ENCODE measurements around the gene KCP.

DNA sequence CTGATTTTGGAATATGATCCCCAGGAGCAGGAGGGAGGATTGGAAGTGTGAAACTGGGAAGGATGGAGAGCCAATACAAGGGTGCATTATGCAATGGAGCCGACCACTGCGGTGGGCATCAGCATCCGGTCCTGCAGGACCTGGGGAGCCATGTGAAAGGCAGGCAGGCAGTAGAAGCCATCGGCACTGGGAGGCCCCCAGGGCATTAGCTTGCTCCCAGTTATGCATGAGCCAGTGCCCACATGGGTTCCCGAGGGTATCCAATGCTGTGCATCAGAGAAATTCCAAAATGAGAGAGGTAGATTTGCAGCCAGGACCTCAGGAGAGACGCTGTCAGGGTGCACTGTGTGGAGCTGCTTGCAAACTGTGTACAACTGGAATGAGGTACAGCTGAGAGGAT, 8.7 kb upstream of the KCP start:
- TF ChIP-seq EZH2 (IDR thresholded peaks at IDR 0.05; ENCODE audit: low read length): no peak
- TF ChIP-seq, protein P1, sequence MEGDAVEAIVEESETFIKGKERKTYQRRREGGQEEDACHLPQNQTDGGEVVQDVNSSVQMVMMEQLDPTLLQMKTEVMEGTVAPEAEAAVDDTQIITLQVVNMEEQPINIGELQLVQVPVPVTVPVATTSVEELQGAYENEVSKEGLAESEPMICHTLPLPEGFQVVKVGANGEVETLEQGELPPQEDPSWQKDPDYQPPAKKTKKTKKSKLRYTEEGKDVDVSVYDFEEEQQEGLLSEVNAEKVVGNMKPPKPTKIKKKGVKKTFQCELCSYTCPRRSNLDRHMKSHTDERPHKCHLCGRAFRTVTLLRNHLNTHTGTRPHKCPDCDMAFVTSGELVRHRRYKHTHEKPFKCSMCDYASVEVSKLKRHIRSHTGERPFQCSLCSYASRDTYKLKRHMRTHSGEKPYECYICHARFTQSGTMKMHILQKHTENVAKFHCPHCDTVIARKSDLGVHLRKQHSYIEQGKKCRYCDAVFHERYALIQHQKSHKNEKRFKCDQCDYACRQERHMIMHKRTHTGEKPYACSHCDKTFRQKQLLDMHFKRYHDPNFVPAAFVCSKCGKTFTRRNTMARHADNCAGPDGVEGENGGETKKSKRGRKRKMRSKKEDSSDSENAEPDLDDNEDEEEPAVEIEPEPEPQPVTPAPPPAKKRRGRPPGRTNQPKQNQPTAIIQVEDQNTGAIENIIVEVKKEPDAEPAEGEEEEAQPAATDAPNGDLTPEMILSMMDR (optimal IDR thresholded peaks at IDR 0.05 in 1 of 3, IDR thresholded peaks at IDR 0.05 in 1 of 3, conservative IDR thresholded peaks at IDR 0.05 in 1 of 3; ENCODE audit: extremely low read depth in 1 of 3, insufficient read depth in 2 of 3, low read length in 3 of 3): no peak

All from keratinocyte (primary cell).